Measurements from ENCODE around the gene SOX8. TPM values are rescaled to one million over a fixed set of nuclear protein-coding genes. Genes with fewer than 3 reads are reported as not detected.

Gene SOX8
- total and polyA plus RNA-seq, 2 donors (not counting 1 experiment from before 2014, with no cell fraction given): 0.03 TPM; not detected in 1

GRCh38 chr16:965487-965886 is 16.1 kb upstream of the SOX8 start:
- Histone ChIP-seq H3K27me3 (ENCODE audit: control insufficient read depth, insufficient read depth, low read length) (no peaks in the 10 kb centered on the region), H3K79me2 (ENCODE audit: control insufficient read depth, insufficient read depth, low read length) (no peaks in the 10 kb centered on the region), H3K4me1 (ENCODE audit: control insufficient read depth, extremely low read depth, insufficient read depth, low read length) (peaks cover 2% of the 10 kb centered on the region), H2AFZ (ENCODE audit: low read length) (no peak overlapping the region), H3K36me3 (ENCODE audit: control insufficient read depth, insufficient read depth, low read length) (no peaks in the 10 kb centered on the region), H3K4me2 (ENCODE audit: extremely low read depth, insufficient read depth, low read length) (no peak overlapping the region), H3K27ac (ENCODE audit: insufficient read depth, low read length) (no peak overlapping the region), H3K9ac (ENCODE audit: insufficient read depth, low read length) (no peak overlapping the region), H3K9me3 (ENCODE audit: control insufficient read depth, insufficient read depth, low read depth, low read length) (peaks cover 1% of the 10 kb centered on the region), H4K20me1 (ENCODE audit: control insufficient read depth, extremely low read depth, insufficient read depth, low read length) (no peaks in the 10 kb centered on the region), H3K4me3 (replicated peaks in 1 of 4; ENCODE audit: control extremely low read depth in 1 of 4, insufficient read depth in 1 of 4, low read depth in 3 of 4, low read length in 4 of 4) (no peak overlapping the region)
- TF ChIP-seq EZH2 (IDR thresholded peaks at IDR 0.05; ENCODE audit: low read length, missing control alignments): no peak
- no peak for TF ChIP-seq CTCF (conservative IDR thresholded peaks at IDR 0.05 in 1 of 2, IDR thresholded peaks at IDR 0.05 in 1 of 2; ENCODE audit: low read depth in 1 of 2, low read length in 2 of 2)
- no peak for DNase-seq (ENCODE audit: low read depth in 2 of 2)

- Histone ChIP-seq H3K9ac (ENCODE audit: insufficient read depth, low read length) (no peak overlapping the region), H3K27me3 (ENCODE audit: control insufficient read depth, insufficient read depth, low read length) (no peaks in the 10 kb centered on the region), H3K79me2 (ENCODE audit: control insufficient read depth, insufficient read depth, low read length) (no peaks in the 10 kb centered on the region), H3K27ac (ENCODE audit: insufficient read depth, low read length) (no peak overlapping the region), H2AFZ (ENCODE audit: low read length) (no peak overlapping the region), H3K4me3 (replicated peaks in 1 of 4; ENCODE audit: control extremely low read depth in 1 of 4, insufficient read depth in 1 of 4, low read depth in 3 of 4, low read length in 4 of 4) (no peak overlapping the region), H4K20me1 (ENCODE audit: control insufficient read depth, extremely low read depth, insufficient read depth, low read length) (no peaks in the 10 kb centered on the region), H3K4me1 (ENCODE audit: control insufficient read depth, extremely low read depth, insufficient read depth, low read length) (peaks cover 2% of the 10 kb centered on the region), H3K36me3 (ENCODE audit: control insufficient read depth, insufficient read depth, low read length) (no peaks in the 10 kb centered on the region), H3K4me2 (ENCODE audit: extremely low read depth, insufficient read depth, low read length) (no peak overlapping the region), H3K9me3 (ENCODE audit: control insufficient read depth, insufficient read depth, low read depth, low read length) (peaks cover 1% of the 10 kb centered on the region)
- no peak for TF ChIP-seq CTCF (conservative IDR thresholded peaks at IDR 0.05 in 1 of 2, IDR thresholded peaks at IDR 0.05 in 1 of 2; ENCODE audit: low read depth in 1 of 2, low read length in 2 of 2)
- no peak for TF ChIP-seq EZH2 (IDR thresholded peaks at IDR 0.05; ENCODE audit: low read length, missing control alignments)
- no peak for DNase-seq (ENCODE audit: low read depth in 2 of 2)
Measured at GRCh38 chr16:966035-966434, 15.5 kb upstream of the SOX8 start.

GRCh38 chr16:966505-966904 is 15.1 kb upstream of the SOX8 start:
- no peaks in the 10 kb centered on the region for H3K27me3 ChIP-seq (ENCODE audit: control insufficient read depth, insufficient read depth, low read length)
- H3K9me3 ChIP-seq (ENCODE audit: control insufficient read depth, insufficient read depth, low read depth, low read length): peaks cover 1% of the 10 kb centered on the region
- H3K27ac ChIP-seq (ENCODE audit: insufficient read depth, low read length): no peak overlapping the region
- peaks cover 2% of the 10 kb centered on the region for H3K4me1 ChIP-seq (ENCODE audit: control insufficient read depth, extremely low read depth, insufficient read depth, low read length)
- no peaks in the 10 kb centered on the region for H3K36me3 ChIP-seq (ENCODE audit: control insufficient read depth, insufficient read depth, low read length)
- H3K79me2 ChIP-seq (ENCODE audit: control insufficient read depth, insufficient read depth, low read length): no peaks in the 10 kb centered on the region
- H2AFZ ChIP-seq (ENCODE audit: low read length): no peak overlapping the region
- no peak overlapping the region for H3K9ac ChIP-seq (ENCODE audit: insufficient read depth, low read length)
- no peak overlapping the region for H3K4me2 ChIP-seq (ENCODE audit: extremely low read depth, insufficient read depth, low read length)
- TF ChIP-seq CTCF (conservative IDR thresholded peaks at IDR 0.05 in 1 of 2, IDR thresholded peaks at IDR 0.05 in 1 of 2; ENCODE audit: low read depth in 1 of 2, low read length in 2 of 2) (no peak), EZH2 (IDR thresholded peaks at IDR 0.05; ENCODE audit: low read length, missing control alignments) (no peak)
- H4K20me1 ChIP-seq (ENCODE audit: control insufficient read depth, extremely low read depth, insufficient read depth, low read length): no peaks in the 10 kb centered on the region
- H3K4me3 ChIP-seq (replicated peaks in 1 of 4; ENCODE audit: control extremely low read depth in 1 of 4, insufficient read depth in 1 of 4, low read depth in 3 of 4, low read length in 4 of 4): no peak overlapping the region
- no peak for DNase-seq (ENCODE audit: low read depth in 2 of 2)

All from fibroblast of lung (primary cell).